Fibroblast of lung (primary cell): ENCODE measurements around the gene BMP6. TPM values are rescaled to one million over a fixed set of nuclear protein-coding genes. Genes with fewer than 3 reads are reported as not detected.

ENCODE experiments used
- DNase-seq, 2 donors: peaks; one replicate each; pipeline versions ENCODE4 v3.0.0 to v3.0.0-alpha.2; 2010; ENCODE audit warnings: low read depth in 2 of 2
- H2AFZ ChIP-seq: 2 replicates; pipeline ENCODE4 v1.5.1; 2012; ENCODE audit warnings: low read length, control low read depth, inconsistent platforms
- H3K27ac ChIP-seq: 2 replicates; pipeline ENCODE4 v1.5.1; 2011; ENCODE audit warnings: low read length, control low read depth; ENCODE audit not compliant: insufficient read depth
- H3K27me3 ChIP-seq: 2 replicates; pipeline ENCODE4 v1.5.1; 2011; ENCODE audit warnings: mild to moderate bottlenecking, low read length; ENCODE audit not compliant: control insufficient read depth, insufficient read depth
- H3K36me3 ChIP-seq: 2 replicates; pipeline ENCODE4 v1.5.1; 2011; ENCODE audit warnings: low read length; ENCODE audit not compliant: control insufficient read depth, insufficient read depth
- H3K4me1 ChIP-seq: 2 replicates; pipeline ENCODE4 v1.5.1; 2011; ENCODE audit warnings: low read length; ENCODE audit not compliant: control insufficient read depth, insufficient read depth; ENCODE audit errors: extremely low read depth
- H3K4me2 ChIP-seq: 2 replicates; pipeline ENCODE4 v1.5.1; 2011; ENCODE audit warnings: low read length, control low read depth; ENCODE audit not compliant: insufficient read depth; ENCODE audit errors: extremely low read depth
- H3K4me3 ChIP-seq, 4 experiments: fragments of 200-600 bp in 1 of 4; sonication (generic) in 1 of 4; replicated peaks in 1 of 4; 2 replicates each; pipeline ENCODE4 v1.5.1; 2011 to 2016; ENCODE audit warnings: low read length in 4 of 4, low read depth in 3 of 4, mild to moderate bottlenecking in 3 of 4, control low read depth in 2 of 4, inconsistent platforms in 1 of 4, mixed read lengths in 1 of 4; ENCODE audit not compliant: insufficient read depth in 1 of 4; ENCODE audit errors: control extremely low read depth in 1 of 4
- H3K79me2 ChIP-seq: 2 replicates; pipeline ENCODE4 v1.5.1; 2012; ENCODE audit warnings: mild to moderate bottlenecking, low read length, inconsistent platforms; ENCODE audit not compliant: control insufficient read depth, insufficient read depth
- H3K9ac ChIP-seq: 2 replicates; pipeline ENCODE4 v1.5.1; 2011; ENCODE audit warnings: mild to moderate bottlenecking, low read length, control low read depth; ENCODE audit not compliant: insufficient read depth
- H3K9me3 ChIP-seq: 2 replicates; pipeline ENCODE4 v1.5.1; 2012; ENCODE audit warnings: low read depth, low read length; ENCODE audit not compliant: control insufficient read depth, insufficient read depth
- H4K20me1 ChIP-seq: 2 replicates; pipeline ENCODE4 v1.5.1; 2011; ENCODE audit warnings: low read length; ENCODE audit not compliant: control insufficient read depth, insufficient read depth; ENCODE audit errors: extremely low read depth
- CTCF ChIP-seq, 2 donors: IDR thresholded peaks in 1 of 2; conservative IDR thresholded peaks in 1 of 2; 1 replicate in 1 of 2; 2 replicates in 1 of 2; pipeline ENCODE4 v1.5.1; 2011 to 2012; ENCODE audit warnings: low read length in 2 of 2, control low read depth in 1 of 2, inconsistent platforms in 1 of 2, low read depth in 1 of 2, mild to moderate bottlenecking in 1 of 2
- EZH2 ChIP-seq: IDR thresholded peaks from 2 replicates; pipeline ENCODE4 v1.5.1; 2012; ENCODE audit warnings: low read length, control low read depth, mild to moderate bottlenecking; ENCODE audit errors: missing control alignments
- polyA minus RNA-seq: library from RNA; depleted of rRNA, polyadenylated mRNA; stranded (reverse); fragments of >200 nt; gene quantifications from 2 replicates; pipeline ENCODE4 v1.2.3, GENCODE V29; 2011; ENCODE audit warnings: low replicate concordance
- polyA plus RNA-seq, 2 donors: library from polyadenylated mRNA; depleted of rRNA in 1 of 2; stranded (reverse) in 1 of 2; unstranded in 1 of 2; fragments of >200 nt; gene quantifications; 2 replicates each; pipeline ENCODE4 v1.2.1, GENCODE V29; 2011 to 2012; ENCODE audit warnings: missing spikeins in 1 of 2
- total RNA-seq: library from RNA; depleted of rRNA; stranded (reverse); fragments of >200 nt; gene quantifications from 2 replicates; pipeline ENCODE4 v1.2.1, GENCODE V29; 2014

BMP6 gene
- total RNA-seq (under 0.01 TPM in 2 replicates), polyA plus RNA-seq (0.09 and 0.20 TPM in 2 replicates), polyA minus RNA-seq (not detected in 2 replicates)
- 0.09 and 0.17 TPM in 2 replicates for polyA plus RNA-seq (2012)

- TF ChIP-seq EZH2 (no peak), CTCF (conservative IDR thresholded peaks at IDR 0.05 in 1 of 2, IDR thresholded peaks at IDR 0.05 in 1 of 2; ENCODE audit: low read depth in 1 of 2, low read length in 2 of 2) (no peak)
- Histone ChIP-seq H3K36me3 (no peaks in the 10 kb centered on the region), H4K20me1 (no peaks in the 10 kb centered on the region), H3K79me2 (no peaks in the 10 kb centered on the region), H3K27me3 (peaks cover 34% of the 10 kb centered on the region), H2AFZ (peak within 1 kb of the TSS; percentile 37), H3K4me1 (peaks cover 8% of the 10 kb centered on the region), H3K9me3 (no peaks in the 10 kb centered on the region), H3K4me2 (peak within 1 kb of the TSS; percentile 89), H3K9ac (no peak within 1 kb of the TSS), H3K4me3 (peak within 1 kb of the TSS; percentile 49 to 60 (median 54)), H3K27ac (no peak within 1 kb of the TSS)
- DNase-seq: peak; percentile 74 to 85
Observed at GRCh38 chr6:7725849-7726415, at the start of gene BMP6. Gene BMP6, plus strand, starts transcription at chr6:7726099. Its CDS starts 857 bp downstream, at chr6:7726956.

- TF ChIP-seq EZH2 (no peak), CTCF (conservative IDR thresholded peaks at IDR 0.05 in 1 of 2, IDR thresholded peaks at IDR 0.05 in 1 of 2; ENCODE audit: low read depth in 1 of 2, low read length in 2 of 2) (no peak)
- no peak for DNase-seq
- Histone ChIP-seq H3K9me3 (no peaks in the 10 kb centered on the region), H3K4me3 (no peak overlapping the region), H3K27me3 (peaks cover 5% of the 10 kb centered on the region), H4K20me1 (no peaks in the 10 kb centered on the region), H3K9ac (no peak overlapping the region), H3K36me3 (no peaks in the 10 kb centered on the region), H3K4me2 (no peak overlapping the region), H3K79me2 (no peaks in the 10 kb centered on the region), H3K27ac (no peak overlapping the region), H2AFZ (no peak overlapping the region), H3K4me1 (no peaks in the 10 kb centered on the region)
Observed at GRCh38 chr6:7677229-7677628, 48.7 kb upstream of the BMP6 start.

GRCh38 chr6:7680393-7681075 is 45.4 kb upstream of the BMP6 start:
- Histone ChIP-seq H3K27ac (no peak overlapping the region), H3K9ac (no peak overlapping the region), H2AFZ (no peak overlapping the region), H3K27me3 (peaks cover 5% of the 10 kb centered on the region), H3K4me3 (no peak overlapping the region), H3K4me1 (no peaks in the 10 kb centered on the region), H3K79me2 (no peaks in the 10 kb centered on the region), H4K20me1 (no peaks in the 10 kb centered on the region), H3K4me2 (no peak overlapping the region), H3K36me3 (no peaks in the 10 kb centered on the region), H3K9me3 (no peaks in the 10 kb centered on the region)
- no peak for DNase-seq
- TF ChIP-seq CTCF (conservative IDR thresholded peaks at IDR 0.05 in 1 of 2, IDR thresholded peaks at IDR 0.05 in 1 of 2; ENCODE audit: low read depth in 1 of 2, low read length in 2 of 2) (no peak), EZH2 (no peak)
